Measurements from ENCODE around the gene ATAD3C. TPM values are rescaled to one million over a fixed set of nuclear protein-coding genes. Genes with fewer than 3 reads are reported as not detected.
"Not testable (repeated sequence)": the region's sequence is repeated elsewhere in the genome, so short reads cannot be mapped to it uniquely, and the experiment has no call there.

ATAD3C gene
- total RNA-seq, 1 donor from 2014 or later: 1.8 TPM

DNA sequence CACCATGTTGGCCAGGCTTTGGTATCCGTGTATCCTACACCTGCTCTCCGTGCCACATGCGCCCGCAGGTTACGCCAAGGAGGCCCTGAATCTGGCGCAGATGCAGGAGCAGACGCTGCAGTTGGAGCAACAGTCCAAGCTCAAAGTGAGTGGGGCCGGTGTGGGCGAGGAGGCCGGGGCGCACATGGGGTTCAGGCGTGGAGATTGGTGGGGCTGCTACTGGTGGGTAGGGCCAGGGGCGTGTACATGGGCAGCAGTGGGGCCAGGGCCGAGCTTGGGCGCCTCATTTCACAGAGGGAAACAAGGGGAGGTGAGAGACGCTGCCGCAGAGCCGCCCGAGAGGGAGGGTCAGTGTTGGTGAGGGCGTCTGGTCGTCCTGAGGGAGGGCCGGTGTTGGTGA lies 27.7 kb downstream of the ATAD3C start:
- TF ChIP-seq EZH2 (IDR thresholded peaks at IDR 0.05; ENCODE audit: insufficient read depth, low read length): no peak
- TF ChIP-seq, protein P1, sequence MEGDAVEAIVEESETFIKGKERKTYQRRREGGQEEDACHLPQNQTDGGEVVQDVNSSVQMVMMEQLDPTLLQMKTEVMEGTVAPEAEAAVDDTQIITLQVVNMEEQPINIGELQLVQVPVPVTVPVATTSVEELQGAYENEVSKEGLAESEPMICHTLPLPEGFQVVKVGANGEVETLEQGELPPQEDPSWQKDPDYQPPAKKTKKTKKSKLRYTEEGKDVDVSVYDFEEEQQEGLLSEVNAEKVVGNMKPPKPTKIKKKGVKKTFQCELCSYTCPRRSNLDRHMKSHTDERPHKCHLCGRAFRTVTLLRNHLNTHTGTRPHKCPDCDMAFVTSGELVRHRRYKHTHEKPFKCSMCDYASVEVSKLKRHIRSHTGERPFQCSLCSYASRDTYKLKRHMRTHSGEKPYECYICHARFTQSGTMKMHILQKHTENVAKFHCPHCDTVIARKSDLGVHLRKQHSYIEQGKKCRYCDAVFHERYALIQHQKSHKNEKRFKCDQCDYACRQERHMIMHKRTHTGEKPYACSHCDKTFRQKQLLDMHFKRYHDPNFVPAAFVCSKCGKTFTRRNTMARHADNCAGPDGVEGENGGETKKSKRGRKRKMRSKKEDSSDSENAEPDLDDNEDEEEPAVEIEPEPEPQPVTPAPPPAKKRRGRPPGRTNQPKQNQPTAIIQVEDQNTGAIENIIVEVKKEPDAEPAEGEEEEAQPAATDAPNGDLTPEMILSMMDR (IDR thresholded peaks at IDR 0.05; ENCODE audit: insufficient read depth, low read depth, low read length): no peak
- H3K4me3 ChIP-seq (ENCODE audit: insufficient read depth, low read depth, low read length): no peak overlapping the region
- peaks cover 9% of the 10 kb centered on the region for H3K36me3 Mint-ChIP-seq (ENCODE audit: low read depth, unreplicated experiment)
- H2AFZ ChIP-seq (ENCODE audit: low read depth, low read length): no peak overlapping the region
- H3K4me2 ChIP-seq (ENCODE audit: low read length): no peak overlapping the region
- peaks cover 7% of the 10 kb centered on the region for H3K36me3 ChIP-seq (ENCODE audit: insufficient read depth, low read length)
- H3K9me3 Mint-ChIP-seq (ENCODE audit: unreplicated experiment): no peaks in the 10 kb centered on the region
- DNase-seq (ENCODE audit: low read depth) (no peak), FAIRE-seq (no peak)
- H3K4me1 ChIP-seq (ENCODE audit: insufficient read depth, low read length): peaks cover 3% of the 10 kb centered on the region
- no peak overlapping the region for H3K4me3 Mint-ChIP-seq (ENCODE audit: unreplicated experiment)
- no peak overlapping the region for H3K27ac Mint-ChIP-seq (ENCODE audit: unreplicated experiment)
- H3K27me3 ChIP-seq (ENCODE audit: insufficient read depth, low read length): no peaks in the 10 kb centered on the region
- H3K9ac ChIP-seq (ENCODE audit: low read length): no peak overlapping the region
- H3K9me3 ChIP-seq (ENCODE audit: insufficient read depth, low read depth, low read length): no peaks in the 10 kb centered on the region
- peaks cover 1% of the 10 kb centered on the region for H3K4me1 Mint-ChIP-seq (ENCODE audit: low read depth, unreplicated experiment)
- no peaks in the 10 kb centered on the region for H3K27me3 Mint-ChIP-seq (ENCODE audit: low read depth, unreplicated experiment)
- H3K27ac ChIP-seq (ENCODE audit: low read depth, low read length): no peak overlapping the region
- peaks cover 62% of the 10 kb centered on the region for H3K79me2 ChIP-seq (ENCODE audit: insufficient read depth, low read length)
- peaks cover 47% of the 10 kb centered on the region for H4K20me1 ChIP-seq (ENCODE audit: insufficient read depth, low read length)

DNA sequence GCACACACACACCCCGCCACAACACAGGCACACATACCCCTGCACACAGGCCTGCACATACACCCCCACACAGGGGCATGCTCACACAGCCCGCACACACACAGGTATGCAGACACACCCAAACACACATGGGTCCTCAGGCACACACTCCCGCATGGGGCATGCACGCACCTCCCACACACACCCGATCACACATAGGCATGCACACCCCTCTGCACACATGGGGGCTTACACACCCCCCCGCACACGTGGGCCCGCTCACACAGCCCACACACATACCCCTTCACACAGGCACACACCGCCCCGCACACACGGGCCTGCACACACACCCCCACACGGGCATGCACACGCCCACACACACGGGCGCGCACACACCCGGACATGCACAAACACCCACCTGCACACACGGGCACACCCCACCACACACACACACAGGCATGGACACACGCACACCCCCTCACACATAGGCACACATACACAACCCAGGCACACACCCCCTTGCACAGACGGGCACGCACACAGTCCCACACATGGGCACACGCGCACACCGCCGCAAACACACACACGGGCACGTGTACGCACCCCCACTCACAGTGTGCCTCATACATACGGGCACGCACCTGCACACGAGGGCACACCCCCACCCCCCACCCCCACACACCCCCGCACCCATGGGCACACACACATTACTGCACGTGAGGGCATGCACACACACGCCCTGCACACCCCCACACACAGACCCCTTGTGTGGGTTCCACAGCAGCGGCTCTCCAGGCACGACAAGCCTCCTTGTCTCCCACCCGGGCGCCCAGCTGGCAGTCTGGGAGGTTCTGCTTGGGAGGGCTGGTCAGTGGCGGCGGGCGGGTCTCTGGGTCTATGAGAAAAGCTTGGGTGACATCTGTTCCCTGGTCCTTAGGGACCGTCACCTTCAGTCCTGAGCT lies 30.3 kb downstream of the ATAD3C start:
- H3K4me1 Mint-ChIP-seq (ENCODE audit: low read depth, unreplicated experiment): no peaks in the 10 kb centered on the region
- Histone ChIP-seq H2AFZ (ENCODE audit: low read depth, low read length) (no peak overlapping the region), H3K27ac (ENCODE audit: low read depth, low read length) (no peak overlapping the region), H3K79me2 (ENCODE audit: insufficient read depth, low read length) (peaks cover 39% of the 10 kb centered on the region), H3K36me3 (ENCODE audit: insufficient read depth, low read length) (peaks cover 9% of the 10 kb centered on the region), H3K4me2 (ENCODE audit: low read length) (no peak overlapping the region), H3K27me3 (ENCODE audit: insufficient read depth, low read length) (no peaks in the 10 kb centered on the region), H3K9ac (ENCODE audit: low read length) (no peak overlapping the region), H4K20me1 (ENCODE audit: insufficient read depth, low read length) (peaks cover 39% of the 10 kb centered on the region), H3K4me1 (ENCODE audit: insufficient read depth, low read length) (no peaks in the 10 kb centered on the region), H3K4me3 (ENCODE audit: insufficient read depth, low read depth, low read length) (no peak overlapping the region), H3K9me3 (ENCODE audit: insufficient read depth, low read depth, low read length) (no peaks in the 10 kb centered on the region)
- no peak overlapping the region for H3K4me3 Mint-ChIP-seq (ENCODE audit: unreplicated experiment)
- DNase-seq (ENCODE audit: low read depth) (no peak), FAIRE-seq (no peak)
- TF ChIP-seq, protein P1 (IDR thresholded peaks at IDR 0.05; ENCODE audit: insufficient read depth, low read depth, low read length): no peak
- TF ChIP-seq EZH2 (IDR thresholded peaks at IDR 0.05; ENCODE audit: insufficient read depth, low read length): no peak
- no peaks in the 10 kb centered on the region for H3K27me3 Mint-ChIP-seq (ENCODE audit: low read depth, unreplicated experiment)
- H3K27ac Mint-ChIP-seq (ENCODE audit: unreplicated experiment): no peak overlapping the region
- peaks cover 13% of the 10 kb centered on the region for H3K36me3 Mint-ChIP-seq (ENCODE audit: low read depth, unreplicated experiment)
- H3K9me3 Mint-ChIP-seq (ENCODE audit: unreplicated experiment): no peaks in the 10 kb centered on the region

DNA sequence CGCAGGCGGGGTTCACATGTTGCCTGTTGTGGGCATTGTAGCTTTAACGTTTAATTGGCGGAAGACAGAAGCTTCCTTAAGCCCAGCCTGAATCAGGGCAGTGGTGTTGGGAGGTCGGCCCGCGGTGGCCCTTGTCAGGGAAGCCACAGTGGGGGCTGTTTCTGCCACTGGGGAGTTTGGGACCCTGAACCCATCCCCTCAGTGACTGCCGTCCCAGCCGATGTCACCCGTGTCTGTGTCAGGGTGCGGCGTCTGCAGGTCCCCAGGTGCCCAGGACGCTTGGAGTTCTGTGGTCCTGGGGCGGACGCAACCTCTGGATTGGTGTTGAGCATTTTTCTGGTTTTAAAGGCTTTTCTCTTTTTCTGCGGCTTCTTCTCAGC lies 31.0 kb downstream of the ATAD3C start:
- H3K36me3 Mint-ChIP-seq (ENCODE audit: low read depth, unreplicated experiment): peaks cover 13% of the 10 kb centered on the region
- not testable (repeated sequence) for H3K27me3 Mint-ChIP-seq (ENCODE audit: low read depth, unreplicated experiment); H3K9ac ChIP-seq (ENCODE audit: low read length); H3K36me3 ChIP-seq (ENCODE audit: insufficient read depth, low read length); H3K9me3 Mint-ChIP-seq (ENCODE audit: unreplicated experiment); H3K9me3 ChIP-seq (ENCODE audit: insufficient read depth, low read depth, low read length); DNase-seq (ENCODE audit: low read depth); H3K27me3 ChIP-seq (ENCODE audit: insufficient read depth, low read length); H3K4me3 Mint-ChIP-seq (ENCODE audit: unreplicated experiment); H2AFZ ChIP-seq (ENCODE audit: low read depth, low read length); H3K4me3 ChIP-seq (ENCODE audit: insufficient read depth, low read depth, low read length); H3K4me1 Mint-ChIP-seq (ENCODE audit: low read depth, unreplicated experiment); H3K27ac ChIP-seq (ENCODE audit: low read depth, low read length); H3K27ac Mint-ChIP-seq (ENCODE audit: unreplicated experiment); FAIRE-seq; H3K4me2 ChIP-seq (ENCODE audit: low read length); H3K4me1 ChIP-seq (ENCODE audit: insufficient read depth, low read length)
- Histone ChIP-seq H4K20me1 (ENCODE audit: insufficient read depth, low read length) (peaks cover 39% of the 10 kb centered on the region), H3K79me2 (ENCODE audit: insufficient read depth, low read length) (peaks cover 37% of the 10 kb centered on the region)

DNA sequence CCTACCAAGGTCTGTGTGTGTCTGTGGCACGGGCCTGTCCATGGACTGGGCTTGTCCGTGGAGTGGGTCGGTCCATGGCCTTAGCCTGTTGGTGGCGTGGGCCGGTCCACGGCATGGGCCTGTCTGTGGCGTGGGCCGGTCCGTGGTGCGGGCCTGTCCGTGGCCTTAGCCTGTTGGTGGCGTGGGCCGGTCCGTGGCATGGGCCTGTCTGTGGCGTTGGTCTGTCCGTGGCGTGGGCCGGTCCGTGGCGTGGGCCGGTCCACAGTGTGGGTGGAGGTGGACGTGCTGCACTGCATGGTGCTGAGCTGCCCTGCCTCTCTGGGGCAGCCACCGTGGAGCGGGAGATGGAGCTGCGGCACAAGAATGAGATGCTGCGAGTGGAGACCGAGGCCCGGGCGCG lies 32.3 kb downstream of the ATAD3C start:
- not testable (repeated sequence) for H3K27me3 ChIP-seq (ENCODE audit: insufficient read depth, low read length); H3K27ac Mint-ChIP-seq (ENCODE audit: unreplicated experiment); H3K4me1 Mint-ChIP-seq (ENCODE audit: low read depth, unreplicated experiment); H3K9me3 Mint-ChIP-seq (ENCODE audit: unreplicated experiment); H3K4me1 ChIP-seq (ENCODE audit: insufficient read depth, low read length); H3K9ac ChIP-seq (ENCODE audit: low read length); H3K4me3 ChIP-seq (ENCODE audit: insufficient read depth, low read depth, low read length); H3K4me2 ChIP-seq (ENCODE audit: low read length); H3K9me3 ChIP-seq (ENCODE audit: insufficient read depth, low read depth, low read length); H3K36me3 ChIP-seq (ENCODE audit: insufficient read depth, low read length); H3K27ac ChIP-seq (ENCODE audit: low read depth, low read length); H3K4me3 Mint-ChIP-seq (ENCODE audit: unreplicated experiment); H3K27me3 Mint-ChIP-seq (ENCODE audit: low read depth, unreplicated experiment); FAIRE-seq; H2AFZ ChIP-seq (ENCODE audit: low read depth, low read length); DNase-seq (ENCODE audit: low read depth)
- Histone ChIP-seq H4K20me1 (ENCODE audit: insufficient read depth, low read length) (peaks cover 34% of the 10 kb centered on the region), H3K79me2 (ENCODE audit: insufficient read depth, low read length) (peaks cover 25% of the 10 kb centered on the region)
- H3K36me3 Mint-ChIP-seq (ENCODE audit: low read depth, unreplicated experiment): peaks cover 13% of the 10 kb centered on the region
